BLaER1 (cell line): Measurements from ENCODE around the gene SESTD1.

Experiments used
- H3K27ac ChIP-seq: shearing (Covaris generic); formaldehyde crosslinking; 2 replicates; pipeline ENCODE4 v1.8.1; 2022
- H3K27me3 ChIP-seq: shearing (Covaris generic); formaldehyde crosslinking; 2 replicates; pipeline ENCODE4 v1.8.1; 2022
- H3K36me3 ChIP-seq: shearing (Covaris generic); formaldehyde crosslinking; 2 replicates; pipeline ENCODE4 v1.8.1; 2022
- H3K4me1 ChIP-seq: shearing (Covaris generic); formaldehyde crosslinking; 2 replicates; pipeline ENCODE4 v1.8.1; 2022
- H3K4me2 ChIP-seq: shearing (Covaris generic); formaldehyde crosslinking; 2 replicates; pipeline ENCODE4 v1.8.1; 2022
- H3K4me3 ChIP-seq: shearing (Covaris generic); formaldehyde crosslinking; 2 replicates; pipeline ENCODE4 v1.8.1; 2022
- H3K9ac ChIP-seq: shearing (Covaris generic); formaldehyde crosslinking; 2 replicates; pipeline ENCODE4 v1.8.1; 2022
- H3K9me3 ChIP-seq: shearing (Covaris generic); formaldehyde crosslinking; 2 replicates; pipeline ENCODE4 v1.8.1; 2022
- H4K20me1 ChIP-seq: shearing (Covaris generic); formaldehyde crosslinking; 2 replicates; pipeline ENCODE4 v1.8.1; 2022
- Cebpa-rat ChIP-seq: shearing (Covaris generic); IDR thresholded peaks from 2 replicates; pipeline ENCODE4 v1.8.1; 2022

Gene SESTD1

DNA sequence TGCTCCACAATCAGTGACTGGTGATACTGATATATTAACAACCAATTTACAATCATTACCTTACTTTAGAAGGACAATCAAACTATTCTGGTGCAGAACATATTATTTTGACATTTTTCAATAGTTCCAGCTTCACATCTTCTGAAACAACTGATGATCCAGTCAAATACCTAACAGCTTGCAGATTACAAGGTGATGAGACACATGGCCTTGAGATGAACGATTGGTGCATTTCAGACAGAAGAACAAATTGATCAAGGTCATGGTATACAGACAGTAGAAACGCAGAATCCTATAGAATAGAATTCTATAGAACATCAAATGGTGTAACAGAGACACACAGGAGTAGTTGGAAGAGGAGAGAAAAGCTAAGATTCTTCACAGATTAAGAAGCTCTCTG lies 24.8 kb downstream of the SESTD1 start:
- H3K4me2 ChIP-seq = no peak overlapping the region
- H4K20me1 ChIP-seq = no peaks in the 10 kb centered on the region
- H3K4me3 ChIP-seq = no peak overlapping the region
- no peak overlapping the region for H3K27ac ChIP-seq
- H3K36me3 ChIP-seq = 0 out of 2 replicates have a peak, but pooled peaks cover 6% of the 10 kb centered on the region
- no peaks in the 10 kb centered on the region for H3K27me3 ChIP-seq
- H3K9me3 ChIP-seq = peaks cover 42% of the 10 kb centered on the region
- no peak overlapping the region for H3K9ac ChIP-seq
- no peaks in the 10 kb centered on the region for H3K4me1 ChIP-seq
- TF ChIP-seq Cebpa-rat = no peak

DNA sequence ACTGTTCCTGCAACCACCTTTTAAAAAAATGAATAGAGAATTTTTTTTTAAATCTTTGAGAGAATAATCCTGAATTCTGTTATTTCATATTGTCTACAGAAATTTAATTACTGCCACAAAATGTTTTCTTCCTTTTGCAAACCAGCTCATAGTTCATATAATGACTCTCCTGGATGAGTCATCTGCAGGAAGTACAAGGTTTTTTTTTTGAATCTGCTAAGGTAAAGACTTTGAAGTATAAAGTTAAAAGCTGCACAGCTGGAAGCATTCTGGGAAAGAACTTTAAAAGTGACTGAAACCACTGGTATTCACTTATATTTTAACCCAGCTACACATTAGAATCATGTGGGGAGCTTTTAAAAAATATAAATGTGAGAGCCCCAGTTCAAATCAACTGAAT lies 25.4 kb downstream of the SESTD1 start:
- 0 out of 2 replicates have a peak, but pooled peaks cover 9% of the 10 kb centered on the region for H3K36me3 ChIP-seq
- no peaks in the 10 kb centered on the region for H3K27me3 ChIP-seq
- no peaks in the 10 kb centered on the region for H4K20me1 ChIP-seq
- no peak overlapping the region for H3K4me3 ChIP-seq
- no peak overlapping the region for H3K27ac ChIP-seq
- no peak overlapping the region for H3K9ac ChIP-seq
- no peak overlapping the region for H3K4me2 ChIP-seq
- H3K4me1 ChIP-seq = no peaks in the 10 kb centered on the region
- H3K9me3 ChIP-seq = peaks cover 38% of the 10 kb centered on the region
- TF ChIP-seq Cebpa-rat = no peak

GRCh38 chr2:179238027-179238426 lies 26.6 kb downstream of the SESTD1 start:
- no peaks in the 10 kb centered on the region for H3K27me3 ChIP-seq
- no peak overlapping the region for H3K9ac ChIP-seq
- no peak overlapping the region for H3K4me3 ChIP-seq
- no peak for TF ChIP-seq Cebpa-rat
- peaks cover 18% of the 10 kb centered on the region; the same call in 1 of the 2 replicates for H3K36me3 ChIP-seq
- H3K27ac ChIP-seq = no peak overlapping the region
- no peak overlapping the region for H3K4me2 ChIP-seq
- H4K20me1 ChIP-seq = no peaks in the 10 kb centered on the region
- no peaks in the 10 kb centered on the region for H3K4me1 ChIP-seq
- H3K9me3 ChIP-seq = peaks cover 37% of the 10 kb centered on the region

GRCh38 chr2:179237209-179237946 lies 27.3 kb downstream of the SESTD1 start:
- no peak overlapping the region for H3K4me3 ChIP-seq
- TF ChIP-seq Cebpa-rat = no peak
- H3K36me3 ChIP-seq = peaks cover 18% of the 10 kb centered on the region; the same call in 1 of the 2 replicates
- H3K4me2 ChIP-seq = no peak overlapping the region
- no peaks in the 10 kb centered on the region for H3K27me3 ChIP-seq
- H3K27ac ChIP-seq = no peak overlapping the region
- H3K9ac ChIP-seq = no peak overlapping the region
- peaks cover 30% of the 10 kb centered on the region for H3K9me3 ChIP-seq
- no peaks in the 10 kb centered on the region for H3K4me1 ChIP-seq
- no peaks in the 10 kb centered on the region for H4K20me1 ChIP-seq

DNA sequence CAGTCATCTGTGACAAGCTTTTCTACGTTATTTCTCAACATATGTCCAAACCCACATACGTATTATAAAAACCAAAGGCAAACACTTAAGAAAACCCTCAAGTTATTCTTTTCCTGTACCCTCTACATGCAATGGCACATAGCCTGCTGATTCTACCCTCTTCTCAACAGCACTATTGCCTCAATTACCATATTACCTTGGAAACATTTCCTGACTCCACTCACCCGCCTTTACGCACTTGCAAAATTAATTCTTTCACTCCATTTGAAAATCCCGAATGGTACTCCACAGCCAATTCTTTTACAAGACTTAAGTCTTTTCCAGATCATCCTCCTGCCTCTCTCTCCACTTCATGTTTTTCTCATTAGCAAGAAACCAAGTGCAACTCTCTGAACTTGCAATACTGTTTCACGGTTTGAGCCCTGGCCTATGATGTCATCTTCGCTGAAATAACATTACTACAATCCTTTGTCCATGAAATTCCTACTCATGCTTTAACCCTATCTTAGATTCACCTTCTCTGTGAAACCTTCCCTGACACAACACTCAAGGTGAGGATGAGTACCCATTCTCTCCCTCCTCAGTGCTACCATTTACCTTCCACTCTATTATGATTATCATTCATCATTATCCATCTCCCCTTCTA lies 29.0 kb downstream of the SESTD1 start:
- Histone ChIP-seq H3K4me3 (no peak overlapping the region), H3K4me1 (no peaks in the 10 kb centered on the region), H3K9me3 (peaks cover 12% of the 10 kb centered on the region), H3K4me2 (no peak overlapping the region), H3K9ac (no peak overlapping the region), H3K36me3 (peaks cover 18% of the 10 kb centered on the region; the same call in 1 of the 2 replicates), H4K20me1 (no peaks in the 10 kb centered on the region), H3K27ac (no peak overlapping the region), H3K27me3 (no peaks in the 10 kb centered on the region)
- TF ChIP-seq Cebpa-rat = no peak

GRCh38 chr2:179234658-179235240 lies 29.9 kb downstream of the SESTD1 start:
- Histone ChIP-seq H3K27ac (no peak overlapping the region), H3K4me1 (no peaks in the 10 kb centered on the region)

DNA sequence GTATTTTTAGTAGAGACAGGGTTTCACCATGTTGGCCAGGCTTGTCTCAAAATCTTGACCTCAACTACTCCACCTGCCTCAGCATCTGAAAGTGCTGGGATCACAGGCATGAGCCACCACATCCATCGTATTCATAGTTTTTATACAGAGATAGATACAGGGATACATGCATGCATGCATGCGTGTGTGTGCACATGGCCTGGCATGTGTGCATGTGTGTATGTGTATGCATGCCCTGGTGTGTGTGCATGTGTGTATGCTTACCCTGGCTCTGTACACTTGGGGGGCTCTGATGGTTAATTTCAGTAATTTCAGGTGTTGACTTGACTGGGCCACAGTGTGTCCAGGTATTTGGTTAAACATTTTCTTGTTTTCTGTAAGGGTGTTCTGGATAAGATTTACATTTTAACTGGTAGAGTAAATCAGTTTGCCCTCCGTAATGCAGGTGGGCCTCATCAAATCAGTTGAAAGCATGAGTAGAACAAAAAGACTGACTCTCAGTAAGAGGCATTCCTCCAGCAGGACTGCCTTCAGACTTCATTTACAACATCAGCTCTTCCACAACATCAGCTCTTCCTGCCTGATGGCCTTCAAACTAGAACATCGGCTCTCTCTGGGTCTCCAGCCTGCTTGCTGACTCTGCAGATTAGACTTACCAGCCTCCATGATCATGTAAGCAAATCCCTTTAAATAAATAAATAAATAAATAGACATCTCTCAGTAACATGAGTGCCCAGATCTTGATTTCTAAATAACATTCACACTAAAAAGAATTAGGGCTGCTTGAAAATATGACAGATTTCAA lies 30.8 kb downstream of the SESTD1 start:
- peaks cover 9% of the 10 kb centered on the region; the same call in 1 of the 2 replicates for H3K9me3 ChIP-seq
- no peak for TF ChIP-seq Cebpa-rat
- H3K4me1 ChIP-seq = no peaks in the 10 kb centered on the region
- no peak overlapping the region for H3K9ac ChIP-seq
- H3K4me3 ChIP-seq = no peak overlapping the region
- peaks cover 18% of the 10 kb centered on the region; the same call in 1 of the 2 replicates for H3K36me3 ChIP-seq
- no peaks in the 10 kb centered on the region for H4K20me1 ChIP-seq
- H3K27me3 ChIP-seq = no peaks in the 10 kb centered on the region
- H3K4me2 ChIP-seq = no peak overlapping the region
- H3K27ac ChIP-seq = no peak overlapping the region

More at GRCh38 chr2:179234658-179235240, 29.9 kb downstream of the SESTD1 start:
- TF ChIP-seq Cebpa-rat = no peak
- peaks cover 9% of the 10 kb centered on the region; the same call in 1 of the 2 replicates for H3K9me3 ChIP-seq
- no peaks in the 10 kb centered on the region for H3K27me3 ChIP-seq
- no peaks in the 10 kb centered on the region for H4K20me1 ChIP-seq
- no peak overlapping the region for H3K4me2 ChIP-seq
- H3K36me3 ChIP-seq = peaks cover 18% of the 10 kb centered on the region; the same call in 1 of the 2 replicates
- H3K4me3 ChIP-seq = no peak overlapping the region
- H3K9ac ChIP-seq = no peak overlapping the region

- H3K4me2 ChIP-seq = no peak overlapping the region
- peaks cover under 1% of the 10 kb centered on the region; the same call in 1 of the 2 replicates for H4K20me1 ChIP-seq
- no peak overlapping the region for H3K4me3 ChIP-seq
- no peak for TF ChIP-seq Cebpa-rat
- peaks cover 9% of the 10 kb centered on the region; the same call in 1 of the 2 replicates for H3K9me3 ChIP-seq
- peaks cover 18% of the 10 kb centered on the region; the same call in 1 of the 2 replicates for H3K36me3 ChIP-seq
- no peak overlapping the region for H3K27ac ChIP-seq
- H3K9ac ChIP-seq = no peak overlapping the region
- no peaks in the 10 kb centered on the region for H3K27me3 ChIP-seq
- H3K4me1 ChIP-seq = no peaks in the 10 kb centered on the region
Measured at GRCh38 chr2:179233083-179233490, 31.5 kb downstream of the SESTD1 start.

- H3K27ac ChIP-seq = no peak overlapping the region
- no peaks in the 10 kb centered on the region for H3K36me3 ChIP-seq
- H3K9me3 ChIP-seq = no peaks in the 10 kb centered on the region
- H4K20me1 ChIP-seq = peaks cover 27% of the 10 kb centered on the region
- no peak for TF ChIP-seq Cebpa-rat
- no peak overlapping the region for H3K4me3 ChIP-seq
- no peaks in the 10 kb centered on the region for H3K27me3 ChIP-seq
- H3K9ac ChIP-seq = no peak overlapping the region
- H3K4me2 ChIP-seq = no peak overlapping the region
- H3K4me1 ChIP-seq = no peaks in the 10 kb centered on the region
Measured at GRCh38 chr2:179226961-179227259, 37.7 kb downstream of the SESTD1 start.
